NOMO-1 (cell line): ENCODE measurements around the gene TKTL1.

ENCODE experiments used
- DNase-seq, 2 experiments: peaks; one replicate each; lab custom pipeline; 2025; ENCODE audit not compliant: unreplicated experiment in 2 of 2; lab: John Stamatoyannopoulos, UW

TKTL1 gene

DNA sequence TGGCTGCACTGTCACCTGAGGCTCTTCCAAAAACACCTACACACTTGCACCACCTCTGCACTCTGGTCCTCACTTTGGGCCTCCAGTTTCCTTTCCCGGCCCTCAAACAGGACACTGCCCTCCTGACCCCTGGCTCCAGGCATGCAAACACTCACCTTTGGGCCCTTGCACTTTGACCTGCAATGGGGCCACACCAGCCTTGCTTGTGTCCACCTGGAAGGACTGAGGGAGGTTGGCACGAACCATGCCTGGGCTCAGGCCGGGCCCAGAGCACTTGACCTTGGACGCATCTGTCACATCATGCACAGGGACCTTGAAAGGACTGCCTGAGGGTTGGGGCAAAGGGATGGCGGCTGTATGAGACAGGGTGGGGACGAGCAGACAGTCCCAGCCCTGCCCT is 63.2 kb downstream of the TKTL1 start:
- DNase-seq: no peak

DNA sequence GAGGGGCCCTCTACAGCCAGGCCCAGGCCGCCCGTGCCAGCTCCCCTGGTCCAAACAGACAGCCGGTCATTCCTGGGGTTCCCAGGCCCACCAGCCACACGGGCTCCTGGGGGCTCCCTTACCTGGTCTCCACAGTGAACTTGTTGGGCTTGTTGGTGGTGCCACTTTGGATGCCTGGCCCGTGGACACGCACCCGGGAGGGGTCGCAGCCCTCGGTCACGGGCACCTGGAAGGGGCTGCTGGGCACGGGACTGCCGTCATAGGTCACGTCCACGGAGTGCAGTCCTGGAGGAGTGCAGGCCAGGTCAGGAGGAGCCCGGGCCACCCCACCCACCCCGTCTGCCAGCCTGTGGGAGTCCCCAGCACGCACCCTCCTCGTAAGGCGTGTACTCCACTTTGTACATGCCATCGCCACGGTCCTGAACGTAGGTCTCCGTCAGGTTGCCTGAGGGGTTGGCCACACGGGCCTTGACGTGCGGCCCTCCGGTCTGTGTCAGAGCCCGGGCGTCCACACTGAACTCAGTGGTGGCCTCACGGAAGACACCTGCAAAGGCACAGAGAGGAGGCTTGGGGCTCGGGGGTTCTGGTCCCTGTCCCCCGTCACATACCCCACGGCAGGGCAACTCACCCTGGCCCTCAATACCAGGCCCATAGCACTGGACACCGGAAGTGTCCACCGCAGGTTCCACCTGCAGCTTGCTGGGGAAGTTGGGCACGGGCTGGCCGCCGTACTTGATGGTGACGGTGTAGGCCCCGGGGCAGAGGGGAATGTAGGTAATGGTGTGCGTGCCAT is 64.0 kb downstream of the TKTL1 start:
- DNase-seq: no peak

DNA sequence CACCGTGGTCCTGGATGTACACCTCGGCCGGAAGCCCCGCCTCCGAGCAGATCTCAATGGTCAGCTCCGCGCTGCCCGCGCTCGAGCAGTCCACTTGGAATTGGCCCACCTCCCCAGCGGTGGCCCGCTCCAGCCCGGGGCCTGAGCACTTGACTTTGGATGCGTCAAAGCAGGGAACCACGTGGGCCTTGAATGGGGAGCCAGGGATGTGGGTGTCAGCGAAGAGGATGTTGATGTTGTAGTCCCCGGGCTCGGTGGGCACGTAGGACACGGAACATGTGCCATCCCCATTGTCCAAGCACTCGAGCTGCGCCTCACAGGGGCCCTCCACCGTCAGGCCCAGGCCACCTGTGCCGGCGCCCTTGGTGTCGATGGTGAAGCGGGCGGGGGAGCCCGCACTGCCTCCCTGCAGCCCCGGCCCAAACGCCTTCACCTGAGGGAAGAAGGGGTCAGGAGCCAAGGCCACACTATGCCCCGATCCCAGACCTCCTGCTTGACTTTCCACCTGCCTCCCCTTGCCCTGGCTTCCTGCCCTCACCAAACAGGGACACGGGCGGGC is 64.6 kb downstream of the TKTL1 start:
- DNase-seq: no peak

DNA sequence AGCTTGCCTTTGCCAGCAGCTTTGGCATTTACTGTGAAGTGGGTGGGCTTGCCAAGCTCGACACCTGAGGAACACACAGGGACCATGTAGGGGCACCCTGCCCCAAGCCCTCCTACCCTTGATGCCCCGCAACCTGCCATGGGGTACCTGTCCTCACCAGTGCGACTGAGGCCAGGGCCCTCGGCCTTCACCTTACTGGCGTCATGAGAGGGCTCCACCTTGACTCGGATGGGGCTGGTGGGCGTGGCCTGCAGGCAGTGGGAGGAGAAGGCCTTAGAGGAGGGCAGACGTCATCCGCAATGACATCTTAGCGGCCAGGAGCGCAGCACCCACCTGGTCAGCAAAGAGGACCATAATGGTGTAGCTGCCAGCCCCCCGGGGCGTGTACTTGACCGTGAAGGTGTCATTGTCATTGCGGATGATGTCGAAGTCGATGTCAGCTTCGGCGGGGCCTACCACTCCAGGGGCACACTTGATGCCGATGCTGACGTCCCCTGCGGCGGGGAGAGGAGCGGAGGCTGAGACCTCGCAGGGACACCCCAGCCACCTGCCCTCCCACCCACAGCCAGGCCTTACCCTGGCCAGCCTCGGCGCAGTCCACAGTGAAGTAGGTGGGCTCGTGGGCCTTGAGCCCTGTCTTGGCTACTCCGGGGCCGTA is 66.6 kb downstream of the TKTL1 start:
- no peak for DNase-seq

DNA sequence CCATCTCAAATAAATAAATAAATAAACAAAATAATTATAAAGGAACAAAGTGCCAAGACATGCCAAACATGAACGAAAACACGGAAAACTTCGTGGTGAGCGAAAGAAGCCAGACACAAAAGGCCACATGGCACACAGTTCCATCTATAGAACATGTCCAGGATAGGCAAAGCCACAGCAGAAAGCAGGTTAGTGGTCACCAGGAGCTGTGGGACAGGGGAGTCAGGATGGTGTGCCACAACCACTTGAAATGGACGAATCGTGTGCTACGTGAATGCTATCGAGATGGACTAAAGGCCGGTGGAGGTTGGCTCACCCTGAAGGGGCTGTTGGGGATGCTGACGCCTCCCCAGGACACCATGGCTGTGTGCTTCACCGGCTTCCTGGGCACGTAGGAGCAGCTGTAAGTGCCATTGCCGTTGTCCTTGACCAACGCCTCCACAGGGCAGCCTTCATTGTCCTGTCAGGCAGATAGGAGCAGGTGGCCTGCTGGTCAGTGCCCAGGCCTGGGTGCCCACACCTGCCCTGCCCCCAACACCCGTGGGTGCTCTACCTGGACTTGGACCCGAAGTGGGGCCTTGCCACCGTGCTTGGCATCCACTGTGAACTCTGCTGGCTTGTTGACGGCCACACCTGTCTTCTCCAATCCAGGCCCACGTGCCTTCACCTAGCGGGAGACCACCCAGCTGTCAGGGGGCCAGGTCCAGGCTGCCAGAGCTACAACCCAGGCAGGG is 68.3 kb downstream of the TKTL1 start:
- no peak for DNase-seq

DNA sequence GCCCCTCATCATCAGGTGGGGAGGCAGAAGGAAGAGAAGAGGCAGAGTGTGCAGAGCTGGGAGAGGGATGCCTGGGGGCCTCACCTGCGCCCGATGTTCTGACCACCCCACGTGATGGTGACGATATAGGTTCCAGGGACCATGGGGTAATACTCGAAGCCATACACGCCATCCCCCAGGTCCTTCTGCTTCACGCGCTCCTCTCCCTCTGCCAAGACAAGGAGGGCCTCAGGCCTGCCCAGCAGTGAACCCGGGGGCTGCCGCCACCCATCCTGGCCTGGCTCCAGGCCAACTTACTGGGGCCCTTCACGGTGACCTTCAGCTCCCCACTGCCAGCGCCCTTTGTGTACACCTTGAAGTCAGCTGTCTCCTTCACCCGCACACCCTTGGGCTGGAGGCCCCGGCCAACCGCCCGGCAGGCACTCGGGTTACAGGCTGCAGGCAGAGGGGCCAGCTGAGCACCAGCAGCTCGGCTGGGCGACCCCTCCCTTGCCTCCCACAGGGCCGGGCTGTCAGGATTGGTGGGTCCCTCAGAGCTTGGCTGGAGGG is 69.5 kb downstream of the TKTL1 start:
- DNase-seq: no peak

DNA sequence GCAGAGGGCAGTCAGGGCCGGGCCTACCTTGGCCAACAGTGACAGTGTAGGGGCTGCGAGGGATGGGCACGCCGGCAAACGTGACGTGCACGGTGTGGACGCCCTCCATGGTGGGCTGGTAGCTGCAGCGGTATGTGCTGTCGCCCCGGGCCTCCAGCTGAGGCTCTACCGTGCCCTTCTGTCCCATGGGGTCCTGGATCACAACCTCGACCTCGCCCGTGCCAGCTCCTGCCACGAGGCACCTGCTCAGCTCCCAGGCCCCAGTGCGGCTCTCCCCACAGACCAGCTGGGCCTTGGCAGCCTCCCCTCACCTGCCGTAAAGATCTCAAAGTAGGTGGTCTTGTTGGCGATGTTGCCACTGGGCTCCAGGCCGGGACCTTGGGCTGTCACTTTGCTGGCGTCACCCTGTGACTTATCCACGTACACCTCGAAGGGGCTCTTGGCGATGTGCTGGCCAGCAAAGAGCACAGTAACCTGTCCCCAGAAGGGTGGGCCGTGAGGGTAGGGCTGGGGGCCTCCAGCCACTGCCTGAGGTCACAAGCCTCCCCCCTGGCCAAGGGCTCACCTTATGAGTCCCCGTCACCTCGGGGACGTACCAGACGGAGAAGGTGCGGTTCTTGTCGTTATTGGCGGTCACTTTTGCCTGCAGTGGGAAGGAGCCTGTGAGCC is 70.5 kb downstream of the TKTL1 start:
- DNase-seq: no peak

DNA sequence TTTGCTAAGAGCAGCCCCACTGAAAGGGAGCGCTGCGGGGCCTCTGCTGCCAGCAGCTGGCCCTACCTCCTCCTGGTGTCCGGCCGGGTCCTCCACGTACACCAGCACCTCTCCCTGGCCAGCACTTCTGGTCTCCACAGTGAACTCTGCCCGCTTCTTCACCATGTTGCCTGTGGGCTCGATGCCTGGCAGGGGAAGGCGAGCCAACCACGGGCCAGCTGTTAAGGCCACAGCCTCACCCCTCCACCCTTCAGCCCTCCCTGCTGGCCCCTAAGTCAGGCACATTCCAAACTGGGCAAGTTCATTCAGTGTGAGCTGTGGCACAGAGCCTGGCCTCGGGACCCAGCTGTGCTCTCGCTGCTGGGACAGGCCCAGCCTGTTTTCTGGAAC is 71.1 kb downstream of the TKTL1 start:
- no peak for DNase-seq

DNA sequence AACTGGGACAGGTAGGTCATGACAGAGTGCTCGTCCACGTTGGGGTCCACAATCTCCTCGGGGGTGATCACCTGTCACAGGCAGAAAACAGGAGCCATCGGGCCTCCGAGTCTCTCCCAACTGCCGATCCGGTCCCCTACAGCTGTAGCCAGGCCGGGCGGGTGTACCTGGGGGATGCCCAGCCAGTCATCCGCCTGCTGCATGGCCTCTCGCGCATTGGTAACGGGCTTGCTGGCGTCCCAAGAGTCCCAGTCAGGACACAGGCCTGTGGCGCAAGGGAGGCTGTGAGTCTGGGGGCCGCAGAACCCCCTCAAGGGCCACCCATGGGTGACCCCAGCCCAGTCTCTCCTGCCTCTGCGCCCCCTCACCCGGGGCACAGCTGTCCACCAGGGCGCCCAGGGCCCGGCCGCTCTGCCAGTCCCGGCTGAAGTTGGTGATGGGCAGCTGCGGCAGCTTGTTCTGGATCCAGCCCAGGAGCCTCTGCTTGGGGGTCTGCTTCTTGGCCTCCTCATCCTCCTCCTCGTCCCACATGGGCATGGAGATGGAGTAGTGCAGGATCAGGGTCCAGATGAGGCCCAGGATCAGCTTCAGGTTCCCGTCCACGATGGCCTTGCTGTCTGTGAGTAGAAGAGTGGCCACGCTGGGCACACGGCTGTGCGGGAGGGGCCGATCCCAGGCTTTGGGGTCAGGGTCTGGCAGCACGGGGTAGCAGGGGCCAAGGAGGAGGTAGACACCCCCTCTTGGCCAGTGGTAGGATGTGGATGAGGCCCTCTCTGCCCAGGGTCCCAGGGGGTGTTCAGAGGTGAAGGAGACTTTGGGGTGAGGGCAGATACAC is 72.1 kb downstream of the TKTL1 start:
- DNase-seq: no peak

DNA sequence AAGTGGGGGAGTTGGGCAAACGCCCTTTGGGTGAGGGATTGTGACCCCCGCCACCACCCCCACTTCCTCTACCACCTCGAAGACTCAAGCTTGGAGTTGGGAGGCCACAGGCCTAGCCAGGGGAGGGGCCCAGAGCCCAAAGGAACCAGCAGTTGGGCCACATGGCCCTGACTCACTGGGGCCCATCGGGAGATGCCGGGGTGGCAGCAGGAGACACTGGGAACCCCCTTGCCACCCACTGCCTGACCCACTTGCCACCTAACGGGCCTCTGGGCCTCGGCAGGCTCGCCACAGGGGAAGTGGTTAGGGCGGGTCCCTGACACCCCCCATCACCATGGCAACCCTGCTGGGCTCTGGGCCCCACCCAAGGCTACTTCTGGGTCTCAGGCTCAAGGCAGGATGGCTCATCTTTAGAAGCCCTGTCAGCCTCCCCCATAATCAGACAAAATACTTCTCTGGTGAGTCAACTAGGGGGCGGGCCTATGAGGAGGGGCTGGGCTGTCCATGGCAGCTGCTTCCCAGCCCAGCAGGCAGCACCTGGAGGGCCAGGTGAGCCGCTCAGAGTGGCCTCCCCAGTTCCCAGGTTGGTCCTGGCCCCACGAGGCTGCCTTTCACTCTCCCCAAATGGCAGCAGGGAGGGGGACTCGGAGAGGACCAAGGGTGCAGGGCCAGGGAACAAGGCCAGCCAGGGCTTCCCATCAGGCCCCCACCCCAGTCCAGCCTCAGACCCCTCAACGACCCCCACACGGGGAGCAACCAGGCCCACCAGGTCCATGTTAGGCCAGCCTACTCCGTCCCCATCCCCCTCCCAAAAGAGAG is 73.2 kb downstream of the TKTL1 start:
- DNase-seq: peak; percentile 83 to 93

DNA sequence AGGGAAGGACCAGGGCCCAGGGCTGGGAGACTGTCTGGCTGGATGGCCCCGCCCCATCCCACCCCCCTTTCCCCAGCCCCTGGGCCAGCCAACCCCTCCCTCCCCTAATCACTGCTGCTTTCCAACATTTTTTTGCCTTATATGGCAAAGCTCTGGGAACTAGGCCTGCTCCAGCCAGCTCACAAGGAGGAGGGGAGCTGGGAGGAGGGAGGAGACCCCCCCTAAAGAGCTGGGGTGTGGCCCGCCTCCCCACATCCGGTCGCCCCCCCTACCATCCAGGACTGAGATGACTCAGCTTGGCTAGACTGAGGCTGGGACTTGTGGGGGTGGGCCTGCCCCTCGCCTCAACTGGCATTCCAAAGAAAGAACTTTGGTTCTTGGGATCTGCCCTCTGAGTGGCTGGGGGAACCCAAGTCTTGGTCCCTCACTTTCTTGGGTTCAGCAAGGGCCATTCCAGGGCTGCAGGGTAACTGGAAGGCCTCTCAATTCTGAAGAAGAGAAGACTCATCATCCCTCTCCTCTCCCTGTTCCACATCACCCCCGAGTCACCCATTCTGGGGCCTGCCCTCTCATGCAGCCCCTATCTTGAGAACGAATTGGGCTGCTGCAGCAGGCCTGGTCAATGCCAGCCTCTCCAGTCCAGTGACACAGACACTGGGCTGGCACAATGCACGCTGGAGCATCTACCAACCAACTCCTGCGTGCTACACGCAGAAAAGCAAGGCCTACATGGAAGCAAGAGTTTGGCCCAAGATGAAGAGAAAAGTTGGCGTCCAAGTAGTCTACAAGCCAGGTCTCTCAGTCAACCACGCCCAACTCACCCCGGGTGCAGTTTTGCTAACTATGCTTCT is 74.1 kb downstream of the TKTL1 start:
- DNase-seq: peak; percentile 26 to 56

DNA sequence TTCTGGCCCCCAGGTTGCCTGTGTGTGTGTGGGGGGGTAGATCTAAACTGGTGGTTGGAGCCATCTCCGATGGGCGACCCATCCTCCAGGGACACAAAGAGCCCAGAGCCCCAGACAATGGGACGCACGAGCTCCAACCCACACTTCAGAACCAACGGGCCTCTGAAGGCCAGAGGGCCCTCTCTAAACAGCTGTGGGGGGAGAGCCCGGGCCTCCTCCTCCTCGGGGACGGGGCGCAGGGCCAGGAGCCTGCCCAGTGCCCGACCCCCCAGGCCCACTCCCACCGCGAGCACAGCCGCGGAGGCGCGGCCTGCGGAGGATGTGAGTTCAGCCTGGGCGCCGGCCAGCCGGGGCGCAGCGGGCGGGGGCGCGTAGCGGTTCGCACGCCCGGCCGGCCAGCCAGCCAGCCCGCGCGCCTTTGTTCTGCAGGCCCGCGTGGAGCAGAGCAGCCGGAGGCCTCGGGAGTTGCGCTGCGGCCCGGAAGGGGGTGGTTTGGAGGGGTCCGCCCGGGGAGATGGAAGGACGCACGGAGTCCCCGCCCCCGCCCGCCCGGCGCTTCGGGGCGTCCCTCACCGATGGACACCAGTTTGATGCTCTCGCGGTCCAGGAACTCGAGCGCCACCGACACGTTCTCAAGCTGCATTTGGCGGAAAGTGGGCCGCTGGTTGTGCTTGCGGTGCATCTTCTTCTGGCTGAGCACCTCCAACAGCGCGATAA is 74.9 kb downstream of the TKTL1 start:
- no peak for DNase-seq

DNA sequence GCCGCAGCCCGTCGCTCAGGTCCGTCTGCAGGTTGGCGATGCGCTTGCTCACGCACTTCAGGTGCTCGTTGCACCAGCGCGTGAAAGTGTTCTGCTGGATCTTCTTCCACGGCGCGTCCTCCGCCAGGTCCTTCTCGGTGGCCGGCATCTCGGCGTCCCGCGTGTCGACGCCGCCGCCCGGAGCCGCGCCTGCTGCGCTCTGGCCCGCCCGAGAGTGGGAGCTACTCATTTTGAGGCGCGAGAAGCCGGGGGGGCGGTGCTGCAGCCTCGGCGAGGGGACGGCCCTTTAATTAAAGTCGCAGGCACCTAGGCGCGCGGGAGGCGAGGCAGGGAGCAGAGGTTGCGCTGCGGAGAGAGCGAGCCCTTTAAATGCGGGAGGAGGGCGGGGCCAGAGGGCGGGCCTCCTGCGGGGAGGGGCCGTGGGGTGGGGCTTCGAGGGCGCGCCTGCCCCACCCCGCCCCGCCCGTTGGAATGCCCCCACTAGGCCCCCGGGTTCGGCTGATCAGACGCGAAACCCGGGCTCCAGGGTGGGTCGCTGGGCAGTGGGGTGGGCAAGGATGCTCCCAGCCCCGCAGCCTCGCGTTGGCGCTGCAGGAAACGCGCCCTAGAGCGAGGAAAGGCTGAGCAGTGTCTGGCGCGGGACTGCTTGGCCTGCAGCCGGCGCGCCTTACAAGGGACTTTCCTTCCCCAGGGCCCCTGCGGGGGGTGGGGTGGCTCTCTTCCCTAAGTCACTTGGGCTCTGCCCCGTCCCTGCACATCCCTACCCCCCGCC is 75.6 kb downstream of the TKTL1 start:
- peak; percentile 75 to 82 for DNase-seq

DNA sequence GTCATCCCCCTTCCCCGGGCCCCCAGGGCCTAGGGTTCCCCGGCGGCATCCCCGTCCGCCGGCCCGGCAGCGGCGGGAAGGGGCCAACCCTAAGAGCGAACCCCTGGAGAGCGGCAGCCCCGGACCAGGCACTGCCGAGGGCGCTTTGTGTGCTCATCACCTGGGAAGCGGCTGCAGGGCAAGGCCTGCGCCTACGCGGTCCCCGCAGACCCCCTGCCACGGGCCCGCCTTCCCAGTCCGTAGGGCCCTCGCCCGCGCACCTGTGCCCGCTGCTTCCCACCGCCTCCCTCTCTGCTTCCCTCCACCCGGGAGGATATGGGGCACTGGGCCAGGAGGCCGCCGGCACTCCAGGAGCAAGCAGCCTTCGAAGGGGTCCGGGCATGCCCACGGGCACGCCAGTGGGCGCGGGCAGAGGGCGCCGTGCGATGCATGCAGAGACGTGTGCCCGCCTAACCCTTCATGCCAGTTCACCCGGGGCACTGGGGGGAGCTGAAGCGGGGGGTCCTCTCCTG is 76.2 kb downstream of the TKTL1 start:
- DNase-seq: no peak

DNA sequence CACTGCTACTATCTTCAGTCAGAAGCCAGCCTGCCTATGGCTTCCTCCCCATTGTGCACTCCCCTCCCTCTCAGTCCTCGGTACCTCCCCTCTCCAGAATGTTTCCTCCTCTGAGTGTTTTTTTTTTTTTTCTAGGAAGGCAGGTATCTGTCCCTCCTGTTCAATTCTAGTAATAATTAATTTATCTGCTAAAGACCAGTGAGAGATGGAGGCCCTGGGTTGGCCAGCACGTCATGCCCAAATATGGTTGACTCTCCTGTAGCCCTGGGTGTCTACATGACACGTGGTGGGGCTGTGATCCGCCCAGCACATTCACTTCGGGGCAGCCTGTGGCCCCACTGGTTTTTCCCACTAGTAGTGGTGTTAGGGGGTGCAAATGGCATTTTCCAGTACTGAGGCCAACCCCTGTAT is 77.0 kb downstream of the TKTL1 start:
- DNase-seq: no peak
